ENCODE results near the gene TPSAB1.
"Not testable (repeated sequence)": the region's sequence is repeated elsewhere in the genome, so short reads cannot be mapped to it uniquely, and the experiment has no call there.

The TPSAB1 gene

GRCh38 chr16:1263591-1264344, 23.3 kb downstream of the TPSAB1 start:
- peaks cover 3% of the 10 kb centered on the region; the same call in 1 of the 2 replicates for H3K4me1 ChIP-seq (ENCODE audit: control insufficient read depth, insufficient read depth, low read length)
- H3K36me3 ChIP-seq (ENCODE audit: control insufficient read depth, insufficient read depth, low read length), result no peaks in the 10 kb centered on the region
- H3K4me3 ChIP-seq (ENCODE audit: low read depth, low read length), result no peak overlapping the region
- H3K27me3 ChIP-seq (ENCODE audit: control insufficient read depth, insufficient read depth, low read length), result peaks cover 49% of the 10 kb centered on the region
- H3K27ac ChIP-seq (ENCODE audit: low read depth, low read length), result no peak overlapping the region
- H3K9me3 ChIP-seq (ENCODE audit: control insufficient read depth, insufficient read depth, low read depth, low read length), result peaks cover 13% of the 10 kb centered on the region; the same call in 1 of the 2 replicates
- no peak overlapping the region for H3K9ac ChIP-seq (ENCODE audit: low read length)

- Histone ChIP-seq H3K9me3 (ENCODE audit: control insufficient read depth, insufficient read depth, low read depth, low read length) (peaks cover 13% of the 10 kb centered on the region; the same call in 1 of the 2 replicates), H3K27ac (ENCODE audit: low read depth, low read length) (no peak overlapping the region), H3K27me3 (ENCODE audit: control insufficient read depth, insufficient read depth, low read length) (peaks cover 41% of the 10 kb centered on the region), H3K4me1 (ENCODE audit: control insufficient read depth, insufficient read depth, low read length) (peaks cover 3% of the 10 kb centered on the region; the same call in 1 of the 2 replicates), H3K4me3 (ENCODE audit: low read depth, low read length) (no peak overlapping the region), H3K9ac (ENCODE audit: low read length) (no peak overlapping the region), H3K36me3 (ENCODE audit: control insufficient read depth, insufficient read depth, low read length) (no peaks in the 10 kb centered on the region)
These were observed 24.0 kb downstream of the TPSAB1 start for GRCh38 chr16:1264345-1265089.

- Histone ChIP-seq H3K4me3 (ENCODE audit: low read depth, low read length) (no peak overlapping the region), H3K4me1 (ENCODE audit: control insufficient read depth, insufficient read depth, low read length) (peaks cover 3% of the 10 kb centered on the region; the same call in 1 of the 2 replicates), H3K27me3 (ENCODE audit: control insufficient read depth, insufficient read depth, low read length) (peaks cover 35% of the 10 kb centered on the region), H3K36me3 (ENCODE audit: control insufficient read depth, insufficient read depth, low read length) (no peaks in the 10 kb centered on the region), H3K9ac (ENCODE audit: low read length) (no peak overlapping the region), H3K27ac (ENCODE audit: low read depth, low read length) (no peak overlapping the region), H3K9me3 (ENCODE audit: control insufficient read depth, insufficient read depth, low read depth, low read length) (peaks cover 13% of the 10 kb centered on the region; the same call in 1 of the 2 replicates)
These were observed 24.7 kb downstream of the TPSAB1 start for GRCh38 chr16:1265090-1265630.

GRCh38 chr16:1265826-1266225, 25.3 kb downstream of the TPSAB1 start:
- Histone ChIP-seq H3K4me3 (ENCODE audit: low read depth, low read length) (no peak overlapping the region), H3K4me1 (ENCODE audit: control insufficient read depth, insufficient read depth, low read length) (peaks cover 3% of the 10 kb centered on the region; the same call in 1 of the 2 replicates), H3K27me3 (ENCODE audit: control insufficient read depth, insufficient read depth, low read length) (peaks cover 28% of the 10 kb centered on the region), H3K36me3 (ENCODE audit: control insufficient read depth, insufficient read depth, low read length) (no peaks in the 10 kb centered on the region), H3K27ac (ENCODE audit: low read depth, low read length) (no peak overlapping the region), H3K9ac (ENCODE audit: low read length) (no peak overlapping the region), H3K9me3 (ENCODE audit: control insufficient read depth, insufficient read depth, low read depth, low read length) (peaks cover 13% of the 10 kb centered on the region; the same call in 1 of the 2 replicates)

GRCh38 chr16:1269418-1269817, 28.9 kb downstream of the TPSAB1 start:
- H3K4me3 ChIP-seq (ENCODE audit: low read depth, low read length); H3K36me3 ChIP-seq (ENCODE audit: control insufficient read depth, insufficient read depth, low read length); H3K4me1 ChIP-seq (ENCODE audit: control insufficient read depth, insufficient read depth, low read length); H3K27ac ChIP-seq (ENCODE audit: low read depth, low read length); H3K9ac ChIP-seq (ENCODE audit: low read length): not testable (repeated sequence)
- H3K27me3 ChIP-seq (ENCODE audit: control insufficient read depth, insufficient read depth, low read length), result peaks cover 17% of the 10 kb centered on the region
- H3K9me3 ChIP-seq (ENCODE audit: control insufficient read depth, insufficient read depth, low read depth, low read length), result peaks cover 13% of the 10 kb centered on the region; the same call in 1 of the 2 replicates

- H3K4me3 ChIP-seq (ENCODE audit: low read depth, low read length), result no peak overlapping the region
- H3K36me3 ChIP-seq (ENCODE audit: control insufficient read depth, insufficient read depth, low read length), result no peaks in the 10 kb centered on the region
- H3K27ac ChIP-seq (ENCODE audit: low read depth, low read length), result no peak overlapping the region
- no peaks in the 10 kb centered on the region for H3K4me1 ChIP-seq (ENCODE audit: control insufficient read depth, insufficient read depth, low read length)
- H3K27me3 ChIP-seq (ENCODE audit: control insufficient read depth, insufficient read depth, low read length), result peaks cover 14% of the 10 kb centered on the region
- no peak overlapping the region for H3K9ac ChIP-seq (ENCODE audit: low read length)
- H3K9me3 ChIP-seq (ENCODE audit: control insufficient read depth, insufficient read depth, low read depth, low read length), result 0 out of 2 replicates have a peak, but pooled peaks cover 3% of the 10 kb centered on the region
These were observed 30.8 kb downstream of the TPSAB1 start for GRCh38 chr16:1271380-1271723.

GRCh38 chr16:1271724-1272413, 31.4 kb downstream of the TPSAB1 start:
- H3K27ac ChIP-seq (ENCODE audit: low read depth, low read length); H3K9me3 ChIP-seq (ENCODE audit: control insufficient read depth, insufficient read depth, low read depth, low read length); H3K36me3 ChIP-seq (ENCODE audit: control insufficient read depth, insufficient read depth, low read length); H3K9ac ChIP-seq (ENCODE audit: low read length); H3K4me3 ChIP-seq (ENCODE audit: low read depth, low read length); H3K4me1 ChIP-seq (ENCODE audit: control insufficient read depth, insufficient read depth, low read length): not testable (repeated sequence)
- H3K27me3 ChIP-seq (ENCODE audit: control insufficient read depth, insufficient read depth, low read length), result peaks cover 14% of the 10 kb centered on the region

- Histone ChIP-seq H3K9ac (ENCODE audit: low read length) (no peak overlapping the region), H3K27ac (ENCODE audit: low read depth, low read length) (no peak overlapping the region), H3K27me3 (ENCODE audit: control insufficient read depth, insufficient read depth, low read length) (peaks cover 14% of the 10 kb centered on the region), H3K36me3 (ENCODE audit: control insufficient read depth, insufficient read depth, low read length) (no peaks in the 10 kb centered on the region), H3K9me3 (ENCODE audit: control insufficient read depth, insufficient read depth, low read depth, low read length) (no peaks in the 10 kb centered on the region), H3K4me3 (ENCODE audit: low read depth, low read length) (no peak overlapping the region), H3K4me1 (ENCODE audit: control insufficient read depth, insufficient read depth, low read length) (no peaks in the 10 kb centered on the region; the same call in 1 of the 2 replicates)
These were observed 32.1 kb downstream of the TPSAB1 start for GRCh38 chr16:1272453-1273198.

GRCh38 chr16:1273816-1274215, 33.3 kb downstream of the TPSAB1 start:
- Histone ChIP-seq H3K9ac (ENCODE audit: low read length) (no peak overlapping the region), H3K27ac (ENCODE audit: low read depth, low read length) (no peak overlapping the region), H3K27me3 (ENCODE audit: control insufficient read depth, insufficient read depth, low read length) (peaks cover 14% of the 10 kb centered on the region), H3K4me1 (ENCODE audit: control insufficient read depth, insufficient read depth, low read length) (peaks cover 5% of the 10 kb centered on the region), H3K36me3 (ENCODE audit: control insufficient read depth, insufficient read depth, low read length) (no peaks in the 10 kb centered on the region), H3K4me3 (ENCODE audit: low read depth, low read length) (no peak overlapping the region), H3K9me3 (ENCODE audit: control insufficient read depth, insufficient read depth, low read depth, low read length) (no peaks in the 10 kb centered on the region)

GRCh38 chr16:1274767-1275166, 34.3 kb downstream of the TPSAB1 start:
- Histone ChIP-seq H3K36me3 (ENCODE audit: control insufficient read depth, insufficient read depth, low read length) (no peaks in the 10 kb centered on the region), H3K9ac (ENCODE audit: low read length) (no peak overlapping the region), H3K4me3 (ENCODE audit: low read depth, low read length) (no peak overlapping the region), H3K27ac (ENCODE audit: low read depth, low read length) (no peak overlapping the region), H3K27me3 (ENCODE audit: control insufficient read depth, insufficient read depth, low read length) (peaks cover 14% of the 10 kb centered on the region), H3K4me1 (ENCODE audit: control insufficient read depth, insufficient read depth, low read length) (peaks cover 9% of the 10 kb centered on the region), H3K9me3 (ENCODE audit: control insufficient read depth, insufficient read depth, low read depth, low read length) (no peaks in the 10 kb centered on the region)
